GM18502 (cell line): ENCODE measurements around the gene PCBP3.
"Not testable (repeated sequence)": the region's sequence is repeated elsewhere in the genome, so short reads cannot be mapped to it uniquely, and the experiment has no call there.

Experiments
- ATAC-seq: cut with Tn5 transposase; IDR thresholded peaks from one replicate; pipeline ENCODE4 v1.9.1; 2021; ENCODE audit warnings: mild to moderate bottlenecking; ENCODE audit not compliant: unreplicated experiment, poor library complexity

Gene PCBP3

GRCh38 chr21:45643021-45643980 is at the start of gene PCBP3:
Gene PCBP3 (plus strand): TSS chr21:45643725. CDS start chr21:45850086, 206,361 bp downstream.
- peak; percentile 69 for ATAC-seq

GRCh38 chr21:45594721-45595489 is 48.6 kb upstream of the PCBP3 start:
- ATAC-seq: no peak

- ATAC-seq: no peak
These were observed 47.8 kb upstream of the PCBP3 start for GRCh38 chr21:45595574-45596295.

GRCh38 chr21:45596704-45597318 is 46.7 kb upstream of the PCBP3 start:
- ATAC-seq: no peak

GRCh38 chr21:45598109-45598508 is 45.4 kb upstream of the PCBP3 start:
- no peak for ATAC-seq

- ATAC-seq: no peak
These were observed 44.9 kb upstream of the PCBP3 start for GRCh38 chr21:45598666-45599065.

GRCh38 chr21:45599146-45599581 is 44.4 kb upstream of the PCBP3 start:
- ATAC-seq: no peak

GRCh38 chr21:45600248-45600647 is 43.3 kb upstream of the PCBP3 start:
- ATAC-seq: no peak

GRCh38 chr21:45601551-45601950 is 42.0 kb upstream of the PCBP3 start:
- no peak for ATAC-seq

- ATAC-seq: no peak
These were observed 41.4 kb upstream of the PCBP3 start for GRCh38 chr21:45602106-45602505.

GRCh38 chr21:45603481-45603880 is 40.0 kb upstream of the PCBP3 start:
- no peak for ATAC-seq

GRCh38 chr21:45604681-45605080 is 38.8 kb upstream of the PCBP3 start:
- not testable (repeated sequence) for ATAC-seq

- ATAC-seq: no peak
These were observed 36.3 kb upstream of the PCBP3 start for GRCh38 chr21:45607021-45607908.

GRCh38 chr21:45607909-45608295 is 35.6 kb upstream of the PCBP3 start:
- no peak for ATAC-seq

GRCh38 chr21:45608747-45609470 is 34.6 kb upstream of the PCBP3 start:
- ATAC-seq: not testable (repeated sequence)

GRCh38 chr21:45609616-45610015 is 33.9 kb upstream of the PCBP3 start:
- not testable (repeated sequence) for ATAC-seq

GRCh38 chr21:45611296-45611695 is 32.2 kb upstream of the PCBP3 start:
- ATAC-seq: no peak

- ATAC-seq: no peak
These were observed 31.4 kb upstream of the PCBP3 start for GRCh38 chr21:45611939-45612664.
